ENCODE results near the gene SNX9.

GRCh38 chr6:157953580-157954091, 130.6 kb downstream of the SNX9 start:
- no peak for TF ChIP-seq RCOR1 (IDR thresholded peaks at IDR 0.05; ENCODE audit: low read depth, low read length)
- TF ChIP-seq MYC (IDR thresholded peaks at IDR 0.05; ENCODE audit: borderline replicate concordance, low read length) = no peak
- no peak for TF ChIP-seq FOXS1 (CRISPR knock-in tag; IDR thresholded peaks at IDR 0.05)
- TF ChIP-seq RAD21 (conservative IDR thresholded peaks at IDR 0.05 in 1 of 2, IDR thresholded peaks at IDR 0.05 in 1 of 2) = no peak
- no peak for TF ChIP-seq CTCF (IDR thresholded peaks at IDR 0.05)
- TF ChIP-seq HMGXB4 (CRISPR knock-in tag; IDR thresholded peaks at IDR 0.05; ENCODE audit: borderline replicate concordance) = no peak
- TF ChIP-seq BHLHE40 (IDR thresholded peaks at IDR 0.05; ENCODE audit: low read depth, low read length) = no peak
- TF ChIP-seq HOXA7 (CRISPR knock-in tag; IDR thresholded peaks at IDR 0.05) = no peak

Data from A549 (cell line).